Panc1 (cell line): ENCODE measurements around the gene ATP5F1D.

Experiments used
- CTCF ChIP-seq: fragments of 450-650 bp; IDR thresholded peaks from 2 replicates; pipeline ENCODE4 v1.5.1; 2017; ENCODE audit warnings: mild to moderate bottlenecking
- POLR2AphosphoS5 ChIP-seq: IDR thresholded peaks from 2 replicates; pipeline ENCODE4 v1.6.1; 2012; ENCODE audit warnings: mild to moderate bottlenecking, low read depth, low read length, moderate library complexity
- REST ChIP-seq, 2 experiments: IDR thresholded peaks; 2 replicates each; pipeline ENCODE4 v1.6.1; 2011 to 2012; ENCODE audit warnings: low read depth in 2 of 2, control low read depth in 1 of 2, low read length in 1 of 2, mild to moderate bottlenecking in 1 of 2, moderate library complexity in 1 of 2; ENCODE audit not compliant: insufficient read depth in 1 of 2
- SIN3A ChIP-seq: IDR thresholded peaks from 2 replicates; pipeline ENCODE4 v1.6.1; 2012; ENCODE audit warnings: low read depth, mild to moderate bottlenecking, low read length, moderate library complexity, borderline replicate concordance; ENCODE audit not compliant: insufficient read depth

- TF ChIP-seq CTCF (no peak), POLR2AphosphoS5 (no peak), REST (IDR thresholded peaks at IDR 0.05; ENCODE audit: insufficient read depth in 1 of 2, low read depth in 2 of 2, low read length in 1 of 2) (no peak), SIN3A (no peak)
These were observed 42.0 kb upstream of the ATP5F1D start for GRCh38 chr19:1199531-1199930.
